Daoy (cell line): Measurements from ENCODE around the gene PLEKHH3. TPM values are rescaled to one million over a fixed set of nuclear protein-coding genes. Genes with fewer than 3 reads are reported as not detected.
"Not testable (repeated sequence)": the region's sequence is repeated elsewhere in the genome, so short reads cannot be mapped to it uniquely, and the experiment has no call there.

Experiments used
- DNase-seq: peaks from one replicate; pipeline ENCODE4 v3.0.0-alpha.2; 2015; ENCODE audit warnings: low read depth
- total RNA-seq: library from RNA; depleted of rRNA; stranded (reverse); fragments of >200 nt; shearing (Covaris generic); gene quantifications from 2 replicates; pipeline ENCODE4 v1.2.3, GENCODE V29; 2014

PLEKHH3 gene
- total RNA-seq, 1 experiment from 2014 or later = 2.5 TPM

DNA sequence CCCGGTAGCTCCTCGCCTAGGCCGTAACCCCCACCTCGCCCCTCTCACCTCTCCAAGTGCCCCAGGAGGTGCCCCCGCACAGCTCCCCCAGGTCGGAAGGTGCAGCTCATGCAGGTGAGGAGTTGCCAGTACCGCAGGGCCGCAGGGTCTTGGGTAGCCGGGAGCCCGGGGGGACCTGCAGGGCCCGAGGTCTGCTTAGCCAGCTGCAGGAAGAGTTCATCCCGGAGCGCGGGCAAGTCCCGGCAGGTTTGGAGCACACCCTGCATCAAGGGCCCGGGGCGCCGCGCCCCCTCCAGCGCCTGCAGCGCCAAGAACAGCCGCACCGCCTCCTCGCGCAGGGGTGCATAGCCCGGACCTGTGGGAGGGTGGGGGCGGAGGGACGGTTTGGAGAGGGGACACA is 4.8 kb downstream of the PLEKHH3 start:
- DNase-seq = no peak

- no peak for DNase-seq
Measured at GRCh38 chr17:42670789-42671657, 5.8 kb downstream of the PLEKHH3 start.

DNA sequence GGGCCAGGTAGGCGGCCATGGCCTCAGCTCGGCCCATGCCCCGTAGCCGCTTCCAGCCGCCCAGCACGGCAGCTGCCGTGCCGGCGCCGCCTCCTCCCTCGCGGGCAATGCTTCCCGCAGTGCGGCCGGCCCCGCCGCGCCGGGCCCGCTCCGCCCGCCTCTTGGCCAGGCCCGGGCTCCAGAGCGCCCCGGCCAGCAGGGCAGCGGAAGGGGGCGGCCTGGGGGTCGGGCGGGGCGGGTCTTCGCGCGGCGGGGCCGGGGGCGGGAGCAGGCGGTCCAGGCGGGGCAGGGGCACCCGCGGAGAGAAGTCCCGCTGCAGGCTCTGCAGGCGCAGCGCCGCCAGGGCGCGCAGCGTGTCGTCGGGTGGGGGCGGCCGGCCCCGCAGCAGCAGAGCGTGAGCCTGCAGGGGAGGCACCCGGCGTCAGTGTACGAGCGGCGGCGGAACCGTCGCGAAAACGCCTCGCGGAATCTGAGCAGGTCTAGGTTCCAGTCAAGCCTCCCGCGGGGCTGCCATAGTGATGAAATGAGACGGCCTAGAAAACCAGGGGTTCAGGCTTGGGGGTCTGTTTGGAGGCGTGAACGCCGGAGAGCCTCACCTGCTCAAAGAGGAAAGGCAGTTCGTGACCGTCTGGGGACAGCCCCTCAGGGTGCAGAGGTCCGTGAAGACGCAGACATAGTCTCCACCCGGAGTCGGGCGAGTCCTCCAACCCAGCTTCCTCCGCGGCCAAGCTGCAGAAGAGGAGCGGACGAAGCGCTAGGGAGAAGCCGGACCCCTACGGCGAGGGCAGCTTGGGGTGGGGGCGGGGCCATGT is 6.6 kb downstream of the PLEKHH3 start:
- DNase-seq = no peak

DNA sequence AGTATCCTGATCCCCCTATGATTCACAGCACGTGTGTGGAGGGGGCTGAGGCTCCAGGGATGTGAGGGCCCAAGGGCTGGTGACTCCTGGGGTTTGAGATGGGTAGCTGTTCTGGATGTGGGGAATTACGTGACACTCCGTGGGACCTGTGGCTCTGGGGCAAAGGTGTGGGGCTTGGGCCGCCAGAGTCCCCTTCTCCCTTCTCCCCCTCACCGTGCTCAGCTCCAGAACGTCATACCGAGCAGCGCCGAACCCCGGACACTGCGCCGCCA is 7.2 kb downstream of the PLEKHH3 start:
- DNase-seq = no peak

DNA sequence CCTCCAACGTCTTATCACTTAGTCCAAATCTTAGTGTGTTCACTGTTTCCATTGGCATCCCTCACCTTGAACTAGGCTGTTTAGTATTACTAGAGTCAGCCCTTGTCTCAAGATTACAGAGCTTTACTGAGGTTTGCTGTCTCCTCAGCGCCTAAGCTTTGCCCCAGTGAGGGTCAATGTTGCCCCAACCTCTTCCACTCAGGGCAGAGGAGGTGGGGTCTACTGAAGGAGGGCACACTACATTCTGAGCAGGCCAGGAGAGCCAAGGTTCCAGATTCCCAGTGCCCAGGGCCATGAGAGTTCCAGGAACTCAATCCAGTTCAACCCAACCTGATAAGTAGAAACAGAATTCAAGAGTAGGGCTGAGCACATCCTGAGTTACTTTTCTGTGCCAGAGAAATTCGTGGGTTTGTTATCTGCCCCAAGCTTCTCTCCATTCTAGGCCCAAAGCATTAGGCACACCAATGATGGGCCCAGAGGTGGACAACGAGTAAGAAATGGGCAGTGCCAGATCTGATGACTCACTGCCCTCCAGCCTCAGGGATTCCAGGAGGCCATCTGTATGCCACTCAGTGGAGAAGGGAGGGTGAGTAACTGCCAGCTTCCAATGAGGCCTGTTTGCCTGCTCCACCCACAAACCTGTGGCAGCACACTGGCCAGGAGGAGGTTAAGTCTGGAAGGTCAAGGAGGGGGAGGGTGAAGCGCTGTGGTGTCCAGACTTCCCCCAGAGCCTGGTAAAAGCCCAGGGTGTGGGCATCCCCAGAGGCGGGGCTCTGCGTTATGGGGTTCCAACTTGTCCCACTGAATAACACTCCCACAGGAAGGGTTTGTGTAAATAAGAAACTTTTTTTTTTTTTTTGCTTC is 9.5 kb downstream of the PLEKHH3 start:
- DNase-seq = peak; percentile 86

DNA sequence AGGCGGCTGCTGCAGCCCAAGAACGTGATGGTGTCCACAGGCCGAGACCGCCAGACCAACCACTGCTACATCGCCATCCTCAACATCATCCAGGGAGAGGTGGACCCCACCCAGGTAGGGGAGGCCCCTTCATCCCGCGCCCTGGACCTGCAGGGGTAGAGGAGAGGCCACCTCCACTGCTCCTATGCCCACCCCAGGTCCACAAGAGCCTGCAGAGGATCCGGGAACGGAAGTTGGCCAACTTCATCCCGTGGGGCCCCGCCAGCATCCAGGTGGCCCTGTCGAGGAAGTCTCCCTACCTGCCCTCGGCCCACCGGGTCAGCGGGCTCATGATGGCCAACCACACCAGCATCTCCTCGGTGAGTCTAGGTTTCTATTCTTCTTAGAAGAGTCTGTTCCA is 10.7 kb downstream of the PLEKHH3 start:
- DNase-seq = not testable (repeated sequence)

- no peak for DNase-seq
Measured at GRCh38 chr17:42665581-42666001, 11.2 kb downstream of the PLEKHH3 start.

- peak; percentile 75 for DNase-seq
Measured at GRCh38 chr17:42660692-42661345, 16.0 kb downstream of the PLEKHH3 start.

DNA sequence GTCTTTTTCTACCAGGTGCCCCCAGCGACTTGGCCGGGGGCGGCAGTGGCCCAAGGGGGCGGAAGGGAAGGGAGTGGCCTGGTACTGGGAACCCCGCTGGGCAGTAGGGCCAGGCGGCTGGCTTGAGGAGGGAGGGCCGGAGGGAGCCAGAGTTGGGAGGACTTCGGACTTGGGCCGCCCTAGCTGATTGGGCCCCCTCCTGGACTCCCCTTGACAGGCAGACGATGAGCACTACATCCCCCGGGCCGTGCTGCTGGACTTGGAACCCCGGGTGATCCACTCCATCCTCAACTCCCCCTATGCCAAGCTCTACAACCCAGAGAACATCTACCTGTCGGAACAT is 16.9 kb downstream of the PLEKHH3 start:
- DNase-seq = not testable (repeated sequence)

DNA sequence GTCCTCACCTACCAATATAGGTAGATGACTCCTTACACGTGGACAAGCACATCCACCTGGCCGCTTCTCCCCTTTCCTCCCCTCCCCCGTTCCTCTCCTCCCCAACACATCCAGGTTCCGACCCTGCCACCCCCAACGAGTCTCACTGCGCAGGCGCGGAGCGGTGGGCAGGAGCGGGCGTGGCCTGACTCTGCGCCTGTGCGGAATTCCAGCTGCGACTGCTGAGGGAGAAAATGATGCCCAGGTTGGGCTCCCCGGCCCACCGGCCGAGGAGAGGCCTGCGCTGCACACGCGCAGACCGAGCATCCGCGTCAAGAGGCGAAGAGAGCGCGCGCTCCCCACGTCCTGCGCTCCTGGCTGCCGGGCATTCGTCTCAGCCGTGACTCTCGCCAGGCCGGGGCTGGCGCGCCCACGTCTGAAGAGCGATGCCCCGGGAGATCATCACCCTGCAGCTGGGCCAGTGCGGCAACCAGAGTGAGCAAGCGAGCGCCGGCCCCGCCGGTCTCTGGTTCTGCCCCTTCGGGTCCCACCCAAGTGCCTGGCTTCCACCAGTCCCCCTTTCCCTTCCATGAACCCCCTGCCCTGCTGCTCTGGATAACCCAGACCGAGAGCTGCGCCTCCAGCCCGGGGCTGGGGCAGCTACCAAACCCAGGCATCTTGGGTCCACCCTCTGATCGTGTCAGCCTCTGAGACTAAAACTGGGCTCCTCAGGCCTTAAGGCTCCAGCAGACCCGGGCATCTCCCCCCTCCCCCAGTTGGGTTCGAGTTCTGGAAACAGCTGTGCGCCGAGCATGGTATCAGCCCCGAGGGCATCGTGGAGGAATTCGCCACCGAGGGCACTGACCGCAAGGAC is 17.5 kb downstream of the PLEKHH3 start, which contains the start of gene TUBG2:
TUBG2 (plus strand) TSS at position 206 of the 853 bp plus-strand sequence; CDS start at position 426, 220 bp downstream.
- peak; percentile 90 for DNase-seq

DNA sequence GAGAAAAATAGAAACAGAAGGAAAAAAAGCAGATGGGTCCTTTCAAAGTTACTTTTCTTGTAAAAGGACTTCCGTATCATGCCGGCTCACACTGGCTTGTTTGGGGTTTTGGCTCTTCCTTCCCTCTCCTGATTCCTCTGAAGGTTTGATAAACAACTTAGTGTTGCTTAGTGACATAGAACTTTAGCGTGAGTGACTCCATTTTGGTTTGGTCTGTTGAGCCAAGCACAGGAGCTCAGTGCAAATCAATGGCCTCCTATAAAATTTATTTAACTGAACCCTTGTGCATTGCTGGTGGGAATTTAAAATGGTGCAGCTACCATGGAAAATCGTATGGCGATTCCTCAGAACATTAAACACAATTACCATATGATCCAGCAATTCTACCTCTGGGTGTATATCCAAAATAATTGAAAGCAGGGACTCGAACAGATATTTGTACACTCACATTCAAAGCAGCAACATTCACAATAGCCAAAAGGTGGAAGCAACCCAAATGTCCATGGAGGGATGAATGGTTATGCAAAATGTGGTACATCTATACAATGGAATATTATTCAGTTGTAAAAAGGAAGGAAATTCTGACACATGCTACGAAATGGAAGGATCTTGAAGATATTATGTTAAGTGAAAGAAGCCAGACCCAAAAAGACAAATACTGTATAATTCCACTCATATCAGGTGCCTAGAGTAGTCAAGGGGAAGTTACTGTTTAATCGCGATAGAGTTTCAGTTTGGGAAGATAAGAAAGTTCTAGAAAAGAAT is 18.8 kb downstream of the PLEKHH3 start:
- no peak for DNase-seq

GRCh38 chr17:42655528-42655927 is 21.3 kb downstream of the PLEKHH3 start:
- peak; percentile 57 for DNase-seq

- DNase-seq = no peak
Measured at GRCh38 chr17:42653179-42654124, 23.3 kb downstream of the PLEKHH3 start.

- no peak for DNase-seq
Measured at GRCh38 chr17:42651392-42651791, 25.4 kb downstream of the PLEKHH3 start.

- no peak for DNase-seq
Measured at GRCh38 chr17:42647778-42648177, 29.0 kb downstream of the PLEKHH3 start.

GRCh38 chr17:42642336-42642735 is 34.5 kb downstream of the PLEKHH3 start:
- no peak for DNase-seq

DNA sequence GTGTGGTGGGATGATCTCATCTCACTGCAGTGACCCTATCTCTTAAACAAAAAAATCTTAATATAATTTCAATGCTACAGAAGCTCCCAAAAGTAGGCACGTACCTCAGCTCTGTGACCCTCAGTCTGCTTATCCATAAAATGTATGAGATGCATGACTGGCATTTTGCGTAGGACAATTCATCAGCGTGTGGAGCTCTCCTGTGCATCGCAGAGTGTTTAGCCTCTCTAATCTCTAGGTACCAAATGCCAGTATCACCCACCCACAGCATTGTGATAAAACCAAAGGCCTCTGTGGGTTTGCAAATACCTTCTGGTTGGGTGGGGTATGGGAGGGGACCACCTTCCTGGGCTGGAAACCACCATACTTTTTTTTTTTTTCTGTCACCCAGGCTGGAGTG is 36.7 kb downstream of the PLEKHH3 start:
- DNase-seq = no peak

- no peak for DNase-seq
Measured at GRCh38 chr17:42639525-42640113, 37.2 kb downstream of the PLEKHH3 start.
